ENCODE data around the gene GNG14. TPM values are rescaled to one million over a fixed set of nuclear protein-coding genes. Genes with fewer than 3 reads are reported as not detected.

Gene GNG14
- not detected in 2 replicates for total RNA-seq

GRCh38 chr19:12687496-12688196 is at the start of gene GNG14:
GNG14 (plus strand) TSS chr19:12687998; CDS start chr19:12688049, 51 bp downstream.

GRCh38 chr19:12666265-12667048 is 21.3 kb upstream of the GNG14 start, which contains the start of the genes MAN2B1 and WDR83:
MAN2B1 (minus strand) TSS chr19:12666742; CDS start chr19:12666701, 41 bp downstream.
WDR83 (plus strand) TSS chr19:12666807; CDS start chr19:12669791, 2,984 bp downstream.

DNA sequence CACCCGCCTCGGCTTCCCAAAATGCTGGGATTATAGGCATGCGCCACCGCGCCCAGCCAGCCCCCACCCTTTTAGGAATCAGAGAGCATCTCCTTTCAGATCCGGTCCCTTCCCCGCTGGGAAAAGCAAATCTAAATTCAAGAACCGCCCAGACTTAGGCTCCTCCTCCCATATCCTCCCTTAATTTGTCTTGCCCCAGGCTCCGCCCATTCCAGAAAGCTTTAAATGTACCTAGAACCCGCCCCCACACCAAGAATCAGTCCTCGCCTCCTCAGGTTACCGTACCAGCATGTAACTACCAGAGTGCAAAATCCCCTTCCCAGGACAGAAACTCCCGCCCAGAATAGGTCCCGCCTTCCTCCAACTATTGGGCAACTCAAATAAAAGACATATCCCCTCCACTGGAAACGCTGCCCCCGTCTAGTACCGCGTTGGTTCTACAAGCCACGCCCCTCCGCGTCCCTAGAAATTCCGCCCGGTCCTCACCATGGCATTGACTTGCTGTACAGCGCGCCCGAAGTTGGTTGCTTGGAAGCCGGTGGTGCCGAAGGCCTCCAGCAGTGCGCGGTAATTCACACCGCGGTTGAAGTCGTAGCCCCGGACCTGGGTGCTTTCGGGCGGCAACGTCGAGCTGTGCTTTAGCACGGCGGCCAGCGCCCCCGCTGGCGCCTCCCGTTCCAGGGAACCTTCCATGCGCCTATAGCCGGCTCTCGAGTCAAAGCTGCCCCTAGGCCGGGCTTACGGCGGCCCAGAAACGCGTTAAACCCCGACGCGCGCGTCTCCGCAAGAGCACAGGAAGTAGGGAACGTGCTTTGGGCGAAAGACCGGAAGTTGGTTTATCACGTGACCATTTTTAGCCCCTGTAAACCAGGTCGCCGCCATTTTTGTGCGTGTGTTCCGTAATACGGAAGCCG is 6.5 kb upstream of the GNG14 start, which contains the start of gene DHPS:
Gene DHPS (minus strand): TSS at position 807 of the 914 bp plus-strand sequence. CDS start 114 bp downstream, at position 693.

DNA sequence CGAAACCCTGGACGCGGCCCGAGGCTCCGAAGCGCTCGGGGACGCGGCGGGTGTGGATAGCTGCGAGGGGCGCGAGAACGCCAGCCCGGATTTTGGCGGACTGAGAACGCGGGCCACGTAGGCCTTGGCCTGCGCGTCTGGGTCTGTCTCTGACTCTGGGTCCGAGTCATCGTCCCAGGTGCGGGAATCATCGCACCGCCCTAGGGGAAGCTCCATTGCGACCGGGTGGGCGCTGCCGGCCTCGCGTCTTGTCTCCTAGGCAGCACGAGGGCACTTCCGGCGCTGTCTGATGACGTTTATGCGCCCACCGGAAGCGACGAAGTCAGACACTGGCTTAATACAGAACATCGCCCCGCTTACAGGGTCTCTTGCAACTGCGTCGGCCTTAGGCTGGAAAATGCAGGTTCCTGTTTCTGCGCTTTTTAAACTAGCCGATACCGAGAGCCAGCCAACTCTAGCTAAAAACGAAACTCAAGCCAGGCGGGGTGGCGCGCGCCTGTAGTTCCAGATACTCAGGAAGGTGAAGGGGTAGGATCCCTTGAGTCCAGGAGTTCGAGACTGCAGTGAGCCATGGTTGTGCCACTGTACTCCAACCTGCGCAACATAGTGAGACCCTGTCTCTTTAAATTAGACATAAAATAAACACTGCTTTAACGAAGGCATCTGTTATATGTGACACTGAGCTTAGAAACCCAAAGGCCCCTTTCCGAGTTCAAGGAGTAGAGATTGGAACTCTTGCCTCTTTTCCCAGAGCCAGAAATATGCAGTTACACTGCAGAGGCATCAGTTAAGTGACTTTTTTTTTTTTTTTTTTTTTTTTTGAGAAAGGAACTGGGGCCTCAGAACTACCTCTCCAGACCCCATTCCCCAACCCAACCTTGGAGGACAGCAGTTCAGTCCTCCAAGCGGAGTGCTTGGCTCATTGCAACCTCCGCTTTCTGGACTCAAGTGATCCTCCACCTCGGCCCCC is 8.9 kb downstream of the GNG14 start, which contains the start of gene FBXW9:
Gene FBXW9 (minus strand): TSS at position 266 of the 970 bp plus-strand sequence. CDS start 50 bp downstream, at position 216.

DNA sequence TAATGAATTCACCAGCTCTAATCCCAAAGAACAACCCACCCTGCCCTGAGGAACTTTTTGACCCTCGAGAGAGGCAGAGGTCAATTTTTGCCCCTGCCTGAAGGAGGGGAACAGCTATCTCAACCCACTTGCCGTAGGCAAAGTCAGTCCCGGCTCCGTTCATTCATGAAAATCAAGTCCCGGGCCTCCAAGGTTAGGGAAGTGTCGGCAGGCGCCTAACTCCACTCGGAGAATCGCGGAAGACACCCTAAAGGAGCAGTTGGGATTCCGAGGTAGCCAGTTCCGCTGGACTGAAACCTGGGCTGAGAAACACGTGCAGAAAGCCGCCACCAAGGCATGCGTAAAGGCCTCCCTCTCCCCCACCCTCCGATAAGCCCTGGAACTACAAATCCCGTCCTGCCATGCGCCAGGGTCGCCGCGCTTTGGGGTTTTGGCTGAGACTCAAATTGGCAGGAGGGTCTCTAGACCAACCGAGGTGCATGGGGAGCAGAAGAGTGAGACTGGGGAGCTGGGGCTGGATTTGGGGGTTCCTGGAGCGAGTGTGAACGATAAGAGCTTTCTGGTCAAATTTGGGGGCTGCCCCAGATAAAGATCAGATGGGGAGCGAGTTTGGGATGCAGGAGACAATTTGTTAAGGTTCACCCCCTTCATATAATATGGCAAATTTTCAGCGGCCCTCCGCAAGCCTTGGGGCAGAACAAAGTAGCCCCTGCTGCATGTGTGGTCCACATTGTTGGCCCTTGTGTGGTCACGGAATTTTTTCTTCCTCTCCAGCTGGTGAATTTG is 36.0 kb downstream of the GNG14 start, which contains the start of gene TNPO2:
Gene TNPO2 (minus strand): TSS at position 292 of the 786 bp plus-strand sequence. CDS start 2,955 bp downstream, outside the sequence.

DNA sequence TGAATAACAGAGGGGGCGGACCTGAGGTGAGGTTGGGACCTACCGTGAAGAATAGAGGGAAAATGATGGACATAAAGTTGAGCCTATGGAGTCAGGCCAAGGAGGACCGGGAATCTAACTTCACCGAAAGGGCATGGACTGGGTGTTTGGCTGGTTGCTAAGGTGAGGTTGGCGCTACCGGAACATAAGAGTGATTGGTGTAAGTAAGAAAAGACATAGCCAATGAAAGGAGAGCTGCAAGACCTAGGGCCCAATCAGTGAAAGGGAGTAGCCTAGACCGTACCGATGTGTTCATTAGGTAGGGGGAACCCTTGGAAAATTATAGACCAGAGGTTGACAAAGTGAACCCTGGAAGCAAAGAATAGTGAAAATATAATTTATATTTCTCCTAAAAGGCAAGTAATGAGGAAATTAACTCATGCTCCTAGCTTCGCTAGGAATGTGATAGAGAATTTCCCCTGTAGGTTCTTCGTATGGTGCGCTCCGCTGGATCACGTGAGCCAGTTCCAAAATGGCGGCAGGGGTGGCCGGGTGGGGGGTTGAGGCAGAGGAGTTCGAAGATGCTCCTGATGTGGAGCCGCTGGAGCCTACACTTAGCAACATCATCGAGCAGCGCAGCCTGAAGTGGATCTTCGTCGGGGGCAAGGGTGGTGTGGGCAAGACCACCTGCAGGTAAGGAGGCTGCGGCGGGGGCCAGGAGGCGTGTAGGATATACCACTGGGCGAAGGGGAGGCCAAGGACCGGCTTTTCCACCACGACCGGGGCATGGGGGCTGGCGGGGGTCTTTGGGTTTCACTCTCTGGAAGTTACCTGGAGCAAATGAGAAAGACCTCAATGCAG is 49.4 kb downstream of the GNG14 start, which contains the start of gene GET3:
Gene GET3 (plus strand): TSS at position 503 of the 840 bp plus-strand sequence. CDS start 9 bp downstream, at position 512.

Other genes with a start within 250 kb of the GNG14 start
- 1.8 and 2.5 TPM in 2 replicates for gene ZNF443, start 247.0 kb upstream of the GNG14 start, total RNA-seq
- 2.5 and 2.6 TPM in 2 replicates for gene ZNF709, start 203.2 kb upstream of the GNG14 start, total RNA-seq
- 7.9 and 9.3 TPM in 2 replicates for gene ZNF564, start 136.5 kb upstream of the GNG14 start, total RNA-seq
- 5.3 and 7.5 TPM in 2 replicates for gene ZNF490, start 77.2 kb upstream of the GNG14 start, total RNA-seq
- 14.7 and 17.7 TPM in 2 replicates for gene ZNF791, start 77.1 kb upstream of the GNG14 start, total RNA-seq
- 26.0 and 31.8 TPM in 2 replicates for gene MAN2B1, start 21.3 kb upstream of the GNG14 start, total RNA-seq
- 8.5 and 11.5 TPM in 2 replicates for gene WDR83, start 21.2 kb upstream of the GNG14 start, total RNA-seq
- gene DHPS, start 6.1 kb upstream of the GNG14 start, total RNA-seq, result 47.2 and 63.5 TPM in 2 replicates
- gene FBXW9, start 8.6 kb downstream of the GNG14 start, total RNA-seq, result 3.6 and 3.8 TPM in 2 replicates
- 27.7 and 34.1 TPM in 2 replicates for gene TNPO2, start 35.9 kb downstream of the GNG14 start, total RNA-seq
- 135 and 166 TPM in 2 replicates for gene TRIR, start 46.7 kb downstream of the GNG14 start, total RNA-seq
- 100 and 112 TPM in 2 replicates for gene GET3, start 49.5 kb downstream of the GNG14 start, total RNA-seq
- not detected in 2 replicates for gene BEST2, start 63.8 kb downstream of the GNG14 start, total RNA-seq
- 16.9 and 18.3 TPM in 2 replicates for gene HOOK2, start 87.6 kb downstream of the GNG14 start, total RNA-seq
- 76.1 and 137 TPM in 2 replicates for gene JUNB, start 103.5 kb downstream of the GNG14 start, total RNA-seq
- 181 and 208 TPM in 2 replicates for gene PRDX2, start 113.8 kb downstream of the GNG14 start, total RNA-seq
- not detected in 2 replicates for gene THSD8, start 114.1 kb downstream of the GNG14 start, total RNA-seq
- gene RNASEH2A, start 118.6 kb downstream of the GNG14 start, total RNA-seq, result 20.1 and 27.3 TPM in 2 replicates
- gene RTBDN, start 146.6 kb downstream of the GNG14 start, total RNA-seq, result not detected in 2 replicates
- gene MAST1, start 150.5 kb downstream of the GNG14 start, total RNA-seq, result 0.13 and 0.19 TPM in 2 replicates
- 31.8 and 34.1 TPM in 2 replicates for gene DNASE2, start 193.5 kb downstream of the GNG14 start, total RNA-seq
- not detected in 2 replicates for gene KLF1, start 199.2 kb downstream of the GNG14 start, total RNA-seq
- gene GCDH, start 203.2 kb downstream of the GNG14 start, total RNA-seq, result 12.7 and 16.5 TPM in 2 replicates
- 0.19 and 0.26 TPM in 2 replicates for gene SYCE2, start 231.3 kb downstream of the GNG14 start, total RNA-seq
- gene FARSA, start 245.7 kb downstream of the GNG14 start, total RNA-seq, result 43.6 and 58.0 TPM in 2 replicates

Data from aortic smooth muscle cell (primary cell).